Nephron progenitor cell (in vitro differentiated cells): ENCODE data around the gene PCGF2.

Experiments used
- DNase-seq: peaks from one replicate; pipeline ENCODE4 v3.0.0; 2021
- H3K27ac Mint-ChIP-seq: 2 replicates; pipeline ENCODE4 v1.8.0; 2021; ENCODE audit warnings: mild to moderate bottlenecking, moderate library complexity, mixed read lengths
- H3K27me3 Mint-ChIP-seq: 2 replicates; pipeline ENCODE4 v1.8.0; 2021; ENCODE audit warnings: mild to moderate bottlenecking, low read depth, mixed read lengths; ENCODE audit not compliant: poor library complexity
- H3K36me3 Mint-ChIP-seq: 2 replicates; pipeline ENCODE4 v1.8.0; 2021; ENCODE audit warnings: low read depth, mixed read lengths
- H3K4me1 Mint-ChIP-seq: 2 replicates; pipeline ENCODE4 v1.8.0; 2021; ENCODE audit warnings: mixed read lengths
- H3K4me3 Mint-ChIP-seq: 2 replicates; pipeline ENCODE4 v1.8.0; 2021; ENCODE audit warnings: mild to moderate bottlenecking, moderate library complexity, mixed read lengths
- H3K9me3 Mint-ChIP-seq: 2 replicates; pipeline ENCODE4 v1.8.0; 2021; ENCODE audit warnings: mild to moderate bottlenecking, moderate library complexity, mixed read lengths
- TF ChIP-seq, protein P1 (sequence below): fragments of 200-600 bp; sonication (generic); IDR thresholded peaks from 2 replicates; pipeline ENCODE4 v1.5.0; 2021; ENCODE audit warnings: antibody characterized with exemption

PCGF2 gene

DNA sequence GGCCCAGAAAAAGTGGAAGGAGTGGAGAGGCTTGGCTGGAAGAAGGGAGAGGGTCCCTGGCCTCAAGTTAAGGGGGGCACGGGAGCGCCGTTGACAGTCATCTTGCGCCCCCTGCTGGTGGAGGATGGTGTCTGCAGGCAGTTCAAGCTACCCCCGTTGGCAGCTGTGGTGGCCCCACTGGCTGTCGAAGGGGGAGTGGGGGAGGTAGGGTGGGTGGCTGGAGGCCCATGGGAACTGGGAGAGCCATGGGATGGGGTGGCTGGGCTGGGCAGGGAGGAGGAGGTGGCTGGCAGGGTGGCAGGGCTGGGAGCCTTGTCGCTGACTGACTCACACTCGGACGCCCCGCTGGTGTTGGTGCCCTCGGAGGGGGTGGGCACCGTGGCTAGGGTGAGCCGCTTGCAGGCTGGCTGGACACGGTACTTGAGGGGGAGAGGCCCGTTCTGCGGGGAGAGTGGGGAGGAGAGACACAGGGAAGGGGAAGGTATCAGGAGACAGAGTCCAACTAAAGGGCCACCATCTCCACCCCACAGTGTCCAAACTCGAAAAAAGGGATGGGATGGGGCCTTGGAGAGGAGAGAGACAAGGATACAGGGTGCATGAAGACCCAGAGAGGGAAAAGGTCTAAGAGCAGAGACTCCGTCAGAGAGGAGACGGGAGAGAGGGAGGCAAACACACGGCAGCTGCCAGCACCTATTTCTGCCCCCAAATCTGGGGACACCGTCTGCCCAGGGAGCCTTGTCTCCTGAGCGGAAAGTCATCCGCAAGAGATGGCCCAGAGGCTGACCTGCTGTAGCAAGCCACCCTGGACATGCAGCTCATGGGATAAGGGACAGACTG is 12.8 kb downstream of the PCGF2 start:
- Mint-ChIP-seq H3K4me3 (no peak overlapping the region), H3K27me3 (no peaks in the 10 kb centered on the region), H3K4me1 (peaks cover 23% of the 10 kb centered on the region), H3K27ac (peak overlapping the region; percentile 41), H3K9me3 (no peaks in the 10 kb centered on the region), H3K36me3 (peaks cover 45% of the 10 kb centered on the region)
- TF ChIP-seq, protein P1, sequence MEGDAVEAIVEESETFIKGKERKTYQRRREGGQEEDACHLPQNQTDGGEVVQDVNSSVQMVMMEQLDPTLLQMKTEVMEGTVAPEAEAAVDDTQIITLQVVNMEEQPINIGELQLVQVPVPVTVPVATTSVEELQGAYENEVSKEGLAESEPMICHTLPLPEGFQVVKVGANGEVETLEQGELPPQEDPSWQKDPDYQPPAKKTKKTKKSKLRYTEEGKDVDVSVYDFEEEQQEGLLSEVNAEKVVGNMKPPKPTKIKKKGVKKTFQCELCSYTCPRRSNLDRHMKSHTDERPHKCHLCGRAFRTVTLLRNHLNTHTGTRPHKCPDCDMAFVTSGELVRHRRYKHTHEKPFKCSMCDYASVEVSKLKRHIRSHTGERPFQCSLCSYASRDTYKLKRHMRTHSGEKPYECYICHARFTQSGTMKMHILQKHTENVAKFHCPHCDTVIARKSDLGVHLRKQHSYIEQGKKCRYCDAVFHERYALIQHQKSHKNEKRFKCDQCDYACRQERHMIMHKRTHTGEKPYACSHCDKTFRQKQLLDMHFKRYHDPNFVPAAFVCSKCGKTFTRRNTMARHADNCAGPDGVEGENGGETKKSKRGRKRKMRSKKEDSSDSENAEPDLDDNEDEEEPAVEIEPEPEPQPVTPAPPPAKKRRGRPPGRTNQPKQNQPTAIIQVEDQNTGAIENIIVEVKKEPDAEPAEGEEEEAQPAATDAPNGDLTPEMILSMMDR = peak; percentile 88
- peak; percentile 88 for DNase-seq

DNA sequence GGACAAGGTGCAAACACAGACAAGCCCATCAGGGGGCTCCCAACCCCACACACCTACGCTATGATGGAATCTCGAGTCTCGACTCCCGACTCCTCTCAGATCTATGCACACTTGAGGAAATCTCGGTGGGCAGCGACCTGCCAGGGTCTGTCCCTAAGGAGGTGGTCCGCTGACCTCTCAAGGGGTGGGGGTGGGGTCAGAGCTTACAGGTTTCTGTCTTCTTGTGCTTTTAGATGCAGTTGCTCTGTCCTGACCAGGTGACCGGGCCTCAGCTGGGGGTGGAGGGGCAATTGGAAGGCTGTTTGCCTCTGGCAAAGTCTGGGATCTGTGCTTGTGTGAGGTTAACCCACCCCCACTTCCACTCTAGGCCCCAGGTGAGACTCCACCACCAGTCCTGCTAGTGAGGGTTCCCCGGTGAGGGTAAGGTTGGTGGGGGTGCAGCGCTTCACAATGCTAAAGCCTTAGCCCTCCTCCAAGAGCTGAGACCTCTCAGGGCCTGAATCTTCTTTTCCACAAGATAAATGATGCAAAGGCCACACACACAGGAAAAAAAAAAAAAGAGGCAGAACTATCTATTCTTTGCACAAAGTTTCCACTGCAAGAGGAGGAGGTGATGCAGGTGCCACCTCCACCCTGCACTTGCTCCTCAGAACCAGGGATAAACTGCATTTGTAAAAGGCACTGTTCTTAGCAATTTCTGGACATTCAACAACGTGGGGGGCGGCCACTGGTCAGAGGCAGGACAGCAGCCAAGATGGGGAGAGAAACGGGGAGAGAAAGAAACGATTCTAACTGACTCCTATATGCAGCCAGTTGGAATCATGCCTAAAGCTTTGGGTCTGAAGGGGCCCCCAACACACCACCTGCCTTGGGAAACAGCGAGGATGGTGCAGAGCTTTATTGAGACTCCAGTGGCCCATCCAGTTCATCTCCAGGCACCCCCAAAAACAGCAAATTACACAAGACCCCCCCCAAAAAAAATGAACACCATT is 13.9 kb downstream of the PCGF2 start:
- no peak overlapping the region for H3K27ac Mint-ChIP-seq
- H3K27me3 Mint-ChIP-seq = no peaks in the 10 kb centered on the region
- no peaks in the 10 kb centered on the region for H3K9me3 Mint-ChIP-seq
- TF ChIP-seq, protein P1 = peak; percentile 11
- peaks cover 28% of the 10 kb centered on the region for H3K4me1 Mint-ChIP-seq
- no peak overlapping the region for H3K4me3 Mint-ChIP-seq
- DNase-seq = no peak
- peaks cover 41% of the 10 kb centered on the region for H3K36me3 Mint-ChIP-seq

GRCh38 chr17:38733282-38733981 is 14.7 kb downstream of the PCGF2 start:
- Mint-ChIP-seq H3K36me3 (peaks cover 33% of the 10 kb centered on the region), H3K9me3 (no peaks in the 10 kb centered on the region), H3K27me3 (no peaks in the 10 kb centered on the region), H3K4me1 (peaks cover 32% of the 10 kb centered on the region), H3K4me3 (no peak overlapping the region), H3K27ac (peak overlapping the region; percentile 48)
- no peak for DNase-seq
- TF ChIP-seq, protein P1 = no peak

DNA sequence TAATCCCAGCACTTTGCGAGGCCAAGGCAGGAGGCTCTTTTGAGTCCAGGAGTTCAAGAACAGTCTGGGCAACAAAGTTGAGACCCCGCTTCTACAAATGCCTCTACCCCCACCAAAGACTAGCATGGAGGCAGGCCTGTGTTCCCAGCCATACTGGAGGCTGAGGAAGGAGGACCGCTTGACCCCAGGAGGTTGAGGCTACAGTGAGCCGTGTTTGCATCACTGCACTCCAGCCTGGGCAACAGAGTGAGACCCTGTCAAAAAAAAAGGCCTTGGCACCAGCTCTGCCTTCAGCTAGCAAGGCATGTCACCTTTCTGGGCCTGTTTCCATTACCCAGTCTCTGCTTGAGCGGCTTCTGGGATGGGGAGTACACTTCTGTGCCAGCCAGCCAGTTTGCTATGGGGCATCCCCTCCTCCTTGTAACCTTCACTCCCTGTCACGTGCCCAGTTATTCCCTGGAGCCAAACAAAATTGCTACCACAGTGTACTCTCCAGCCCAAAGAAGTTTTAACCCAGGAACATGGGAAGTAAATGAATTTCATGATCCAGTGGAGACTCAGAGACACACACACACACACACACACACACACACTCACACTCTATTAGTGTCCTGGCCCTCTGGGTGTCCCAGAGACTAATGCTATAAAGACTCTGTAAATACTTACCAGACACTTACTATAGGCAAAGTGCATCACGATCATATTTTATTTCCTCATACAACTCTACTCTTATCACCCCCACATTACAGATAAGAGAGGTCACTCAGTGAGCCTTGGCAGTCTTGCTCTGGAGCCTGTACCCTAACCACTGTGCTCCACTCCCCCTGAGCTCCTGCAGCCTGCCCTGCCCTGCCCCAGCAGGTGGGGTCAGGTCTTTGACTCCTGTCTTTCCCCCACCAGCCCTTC is 15.5 kb downstream of the PCGF2 start:
- H3K9me3 Mint-ChIP-seq = no peaks in the 10 kb centered on the region
- peaks cover 2% of the 10 kb centered on the region for H3K27me3 Mint-ChIP-seq
- peak overlapping the region; percentile 34 for H3K4me3 Mint-ChIP-seq
- TF ChIP-seq, protein P1 = no peak
- no peak for DNase-seq
- peak overlapping the region; percentile 48 for H3K27ac Mint-ChIP-seq
- H3K4me1 Mint-ChIP-seq = peaks cover 40% of the 10 kb centered on the region
- H3K36me3 Mint-ChIP-seq = peaks cover 34% of the 10 kb centered on the region
